ENCODE data around the gene RASGEF1C.

RASGEF1C gene

DNA sequence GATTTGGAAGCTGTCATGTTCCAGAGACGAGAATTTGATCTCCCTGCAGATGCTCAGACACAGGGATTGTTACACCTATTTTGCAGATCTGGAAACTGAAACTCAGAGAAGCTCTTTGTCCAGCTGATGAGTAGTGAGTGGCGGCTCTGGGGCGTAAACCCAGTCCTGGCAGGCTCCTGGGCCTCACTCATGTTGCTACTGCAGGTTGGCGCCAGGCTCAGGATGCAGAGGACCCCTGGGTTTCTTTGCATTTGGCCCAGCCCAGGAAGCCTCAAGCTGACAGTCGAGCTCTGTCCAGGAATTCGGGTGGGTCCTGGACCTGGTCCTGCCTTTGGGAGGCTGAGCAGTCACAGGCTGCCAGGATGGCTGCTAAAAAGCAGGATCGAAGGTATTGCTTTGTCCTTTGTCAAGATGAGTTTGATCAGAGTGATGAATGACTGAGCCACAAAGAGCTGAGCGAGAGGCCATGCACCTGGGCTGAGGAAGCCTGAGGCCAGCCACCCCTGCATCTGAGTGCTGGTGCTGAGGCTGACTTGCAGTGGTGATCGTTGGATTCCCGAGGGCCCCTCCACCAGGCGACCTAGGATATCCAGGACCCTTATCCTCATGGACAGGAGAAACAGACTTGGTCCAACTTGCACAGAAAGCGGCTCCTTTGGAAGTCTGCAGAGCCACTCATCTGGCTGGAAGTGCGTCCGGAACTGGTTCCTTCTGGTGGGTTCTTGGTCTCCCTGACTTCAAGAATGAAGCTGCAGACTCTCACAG lies 129.1 kb downstream of the RASGEF1C start:
- no peak for DNase-seq

DNA sequence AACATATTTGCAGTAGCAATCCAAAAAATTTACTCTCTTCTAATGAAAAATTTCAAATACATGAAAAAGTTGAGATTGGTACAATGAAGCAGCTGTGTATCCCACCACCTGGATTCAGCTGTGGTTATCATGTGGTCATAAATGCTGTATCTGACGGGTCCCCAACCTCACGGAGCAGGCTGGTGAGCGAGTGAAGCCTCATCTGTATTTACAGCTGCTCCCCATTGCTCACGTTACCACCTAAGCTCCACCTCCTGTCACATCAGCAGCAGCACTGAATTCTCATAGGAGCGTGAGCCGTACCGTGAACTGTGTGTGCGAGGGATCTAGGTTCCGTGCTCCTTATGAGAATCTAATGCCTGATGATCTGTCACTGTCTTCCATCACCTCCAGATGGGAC lies 130.7 kb downstream of the RASGEF1C start:
- no peak for DNase-seq

DNA sequence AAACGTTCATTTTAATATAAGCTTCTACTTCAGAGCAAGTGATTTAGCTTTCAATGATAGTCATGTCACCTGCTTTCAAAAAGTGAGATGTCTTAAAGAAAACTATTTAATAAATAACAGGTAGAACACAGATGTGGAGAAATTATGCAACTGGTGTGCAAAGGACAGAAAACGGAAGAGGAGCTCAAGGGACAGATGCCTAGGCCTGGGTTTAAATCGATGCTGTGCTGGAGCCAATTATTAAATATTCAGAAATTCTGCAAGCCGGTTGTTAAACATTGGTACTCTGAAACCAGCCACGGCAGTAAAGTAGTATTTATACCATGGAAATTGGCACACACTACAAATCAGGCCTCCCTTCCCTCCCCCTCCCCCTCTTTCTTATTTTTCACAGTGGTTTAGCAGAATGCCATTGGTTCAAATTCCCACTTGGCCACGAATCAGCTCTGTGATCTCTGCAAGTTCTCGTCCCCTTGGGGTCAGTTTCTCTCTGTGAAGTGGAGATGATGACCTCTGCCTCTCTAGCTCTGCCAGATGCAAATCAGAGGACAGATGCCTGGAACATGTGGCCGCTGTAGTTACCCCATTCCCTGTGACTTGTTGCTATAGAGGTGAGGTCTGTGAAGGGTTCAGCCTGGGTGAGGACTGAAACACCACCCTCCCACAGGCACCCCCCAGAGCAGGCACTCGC lies 131.3 kb downstream of the RASGEF1C start:
- no peak for DNase-seq

DNA sequence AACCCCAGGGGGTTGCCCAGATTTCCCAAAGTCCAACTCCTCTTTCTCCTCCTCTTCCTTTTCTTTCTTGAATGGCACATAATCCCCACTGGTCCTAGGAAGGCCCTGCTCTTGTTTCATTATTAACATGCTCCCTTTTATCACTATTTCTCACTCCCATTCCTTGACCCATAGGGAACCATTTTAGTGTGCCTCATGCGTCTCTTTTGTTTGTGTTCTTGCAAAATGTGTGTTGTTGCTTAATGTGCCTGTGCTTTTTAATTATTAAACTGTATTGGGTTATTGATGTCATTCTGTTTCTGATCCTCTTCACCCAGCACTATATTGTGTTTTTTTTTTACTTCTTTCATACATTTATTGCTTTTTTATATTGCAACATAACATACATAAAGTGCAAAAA lies 133.3 kb downstream of the RASGEF1C start:
- no peak for DNase-seq

DNA sequence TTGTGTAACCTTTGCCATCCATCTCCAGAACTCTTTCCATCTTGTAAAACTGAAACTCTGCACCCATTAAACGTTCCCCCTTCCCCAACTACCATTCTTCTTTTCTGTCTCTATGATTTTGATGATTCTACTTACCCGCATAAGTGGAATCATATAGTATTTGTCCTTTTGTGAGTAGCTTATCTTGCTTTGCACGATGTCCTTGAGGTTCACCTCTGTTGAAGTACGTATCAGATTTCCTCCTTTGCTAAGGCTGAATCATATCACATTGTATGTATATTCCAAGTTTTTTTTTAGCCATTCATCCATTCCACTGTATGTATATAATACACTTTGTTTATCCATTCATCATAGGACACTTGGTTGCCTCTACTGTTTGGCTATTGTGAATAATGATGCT lies 134.5 kb downstream of the RASGEF1C start:
- DNase-seq = no peak

DNA sequence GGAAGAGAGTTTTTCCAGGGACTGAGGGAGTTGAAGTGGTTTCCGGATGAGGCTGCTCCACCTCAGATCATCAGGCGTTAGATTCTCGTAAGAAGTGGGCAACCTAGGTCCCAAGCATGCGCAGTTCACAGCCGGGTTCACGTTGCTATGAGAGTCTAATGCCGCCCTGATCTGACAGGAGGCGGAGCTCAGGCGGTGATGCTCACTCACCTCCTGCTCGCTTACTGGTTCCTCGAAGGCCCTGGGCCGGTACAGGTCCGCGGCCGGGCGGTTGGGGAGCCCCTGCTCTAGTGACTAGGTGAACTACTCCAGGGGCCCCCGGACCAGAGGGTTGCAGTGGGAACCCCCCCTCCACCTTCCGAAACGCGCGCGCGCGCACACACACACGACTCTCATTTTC lies 136.5 kb downstream of the RASGEF1C start:
- no peak for DNase-seq

DNA sequence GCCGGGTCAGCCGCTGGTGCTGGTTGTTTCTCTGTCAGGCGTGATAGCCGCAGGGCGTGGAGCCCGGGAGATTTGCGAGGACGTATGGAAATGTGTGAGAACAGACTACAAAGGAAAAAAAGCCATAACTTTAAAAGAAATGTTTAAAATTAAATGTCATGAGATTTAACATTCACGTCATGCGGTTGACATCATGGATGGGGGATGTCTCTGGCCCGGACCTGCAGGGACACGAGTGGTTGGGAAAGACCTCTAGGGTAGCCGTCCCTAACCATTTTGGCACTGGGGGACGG lies 136.8 kb downstream of the RASGEF1C start:
- no peak for DNase-seq

DNA sequence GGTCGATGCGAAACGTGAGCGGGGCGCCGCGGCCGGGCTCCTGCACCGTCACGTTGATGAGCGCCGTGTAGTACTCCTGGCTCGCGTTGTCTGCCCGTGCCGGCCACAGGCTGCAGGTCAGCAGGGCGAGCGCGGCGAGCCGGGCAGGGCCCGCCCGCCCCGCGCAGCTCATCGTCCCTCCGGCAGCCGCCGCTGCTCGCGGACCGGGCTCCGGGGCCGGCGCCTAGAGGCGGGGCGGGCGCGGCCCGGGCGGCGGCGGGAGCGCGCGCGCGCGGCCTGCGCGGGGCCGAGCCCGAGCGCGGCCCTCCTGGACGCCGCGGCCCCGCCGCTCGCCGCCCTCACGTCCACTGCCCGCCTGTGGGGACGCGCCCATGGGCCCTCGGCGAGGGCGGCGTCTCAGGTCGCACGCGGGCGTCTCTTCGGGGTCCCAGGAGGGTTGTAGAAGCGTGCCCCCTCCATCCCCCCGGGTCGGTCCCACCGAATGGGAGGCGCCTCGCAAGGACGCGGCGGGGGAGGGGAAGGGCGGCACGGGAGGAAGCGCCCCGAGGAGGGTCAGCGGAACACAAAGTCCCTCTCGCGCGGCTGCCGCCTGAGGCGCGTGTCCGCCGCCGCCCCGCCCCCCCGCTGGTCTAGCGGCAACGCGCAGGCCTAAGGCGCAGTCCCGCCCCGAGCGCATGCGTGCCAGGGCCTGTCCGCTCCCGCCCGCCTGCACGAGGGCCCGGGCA lies 137.3 kb downstream of the RASGEF1C start, which contains the start of gene RNF130:
Gene RNF130, minus strand, starts transcription at position 229 of the 725 bp plus-strand sequence. Its CDS starts 57 bp downstream, at position 172.
- peak; percentile 79 for DNase-seq

DNA sequence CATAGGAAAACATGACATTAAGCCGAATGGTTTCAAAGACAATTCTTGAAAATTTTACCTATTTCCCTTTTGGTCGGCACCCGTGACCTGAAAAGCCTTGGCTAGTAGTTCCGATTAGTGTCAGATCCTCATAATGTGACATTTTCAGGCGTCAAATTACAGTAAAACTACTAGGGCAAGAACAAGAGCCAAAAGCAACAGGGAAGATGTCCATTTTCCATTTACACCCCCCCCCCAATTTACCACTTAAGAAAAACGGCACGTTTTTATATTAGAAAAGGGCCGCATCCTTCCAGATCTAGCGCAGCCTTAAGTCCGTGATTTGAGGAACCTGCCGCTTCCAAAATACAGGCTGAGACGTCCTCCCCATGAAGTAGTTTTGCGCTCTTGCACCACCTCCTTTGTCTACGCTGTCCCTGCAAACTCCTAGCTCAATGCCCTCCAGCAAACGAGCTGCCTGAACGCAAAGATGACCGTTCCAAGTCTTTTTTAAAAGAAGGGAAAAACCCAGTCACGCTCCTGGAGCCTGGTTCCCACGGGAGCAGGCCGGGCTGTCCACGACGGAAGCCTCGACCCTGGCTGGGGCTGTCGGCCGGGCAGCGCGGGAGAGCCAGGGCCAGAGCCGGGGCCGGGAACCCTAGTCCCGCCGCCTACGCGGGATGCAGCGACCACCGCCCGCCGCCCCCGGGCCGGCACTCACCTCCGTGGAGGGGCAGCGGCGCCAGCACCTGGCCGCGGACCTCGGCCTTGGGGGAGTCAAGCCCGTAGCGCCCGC lies 138.1 kb downstream of the RASGEF1C start:
- DNase-seq = peak; percentile 55

DNA sequence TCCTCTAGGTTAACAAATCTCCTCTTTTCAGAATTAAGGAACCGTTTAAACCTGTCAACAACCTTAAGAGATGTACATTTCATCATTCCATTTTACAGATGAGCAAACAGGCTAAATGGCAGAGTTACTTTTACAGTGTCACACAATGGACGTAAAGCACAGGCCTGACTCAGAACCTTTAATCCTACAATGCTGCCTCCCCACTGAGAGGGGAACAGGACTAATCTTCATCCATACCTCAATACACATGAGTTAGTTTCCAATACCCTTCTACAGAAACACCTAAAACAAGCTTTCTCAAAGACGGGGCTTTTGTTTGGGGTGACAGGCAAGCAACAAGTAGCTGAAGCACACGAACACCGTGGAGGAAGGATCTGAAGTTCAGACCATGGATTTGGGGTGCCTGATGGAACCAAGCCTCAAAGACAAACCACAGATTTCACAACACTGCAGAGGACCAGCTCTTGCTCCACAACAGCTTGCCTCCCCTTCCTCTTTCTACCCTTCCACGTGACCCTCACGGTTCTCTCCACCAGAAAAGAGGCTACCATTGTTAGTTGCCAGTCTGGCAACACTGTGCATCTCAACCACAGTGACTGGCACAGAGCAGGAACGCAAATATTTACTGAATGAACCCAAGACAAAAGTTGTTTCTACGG lies 139.3 kb downstream of the RASGEF1C start:
- peak; percentile 96 for DNase-seq

DNA sequence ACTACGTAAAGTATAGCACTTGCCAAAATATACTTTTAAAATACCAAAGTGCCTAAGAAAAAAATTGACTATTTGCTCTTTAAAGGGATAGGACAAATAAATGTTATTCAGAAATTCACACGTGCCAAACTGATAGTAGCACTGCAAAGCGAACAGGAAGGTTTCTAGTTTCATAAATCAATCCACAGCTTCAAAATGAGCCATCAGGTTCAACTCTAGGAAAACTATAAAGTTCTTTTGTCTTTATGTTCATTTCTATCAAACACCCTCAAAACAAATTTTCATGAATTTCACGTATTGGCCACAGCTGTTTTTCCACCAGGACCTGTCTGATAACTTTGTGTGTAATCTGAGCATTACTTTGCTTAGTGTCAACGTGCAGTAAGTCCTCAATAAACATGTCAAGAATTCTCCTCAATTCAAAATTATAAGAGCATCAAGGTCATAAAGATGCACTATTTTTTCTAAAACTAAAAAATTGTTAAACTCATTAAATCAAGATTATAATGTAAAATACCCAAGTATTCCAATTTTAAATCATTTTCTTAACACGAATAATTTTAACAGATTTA lies 140.4 kb downstream of the RASGEF1C start:
- no peak for DNase-seq

DNA sequence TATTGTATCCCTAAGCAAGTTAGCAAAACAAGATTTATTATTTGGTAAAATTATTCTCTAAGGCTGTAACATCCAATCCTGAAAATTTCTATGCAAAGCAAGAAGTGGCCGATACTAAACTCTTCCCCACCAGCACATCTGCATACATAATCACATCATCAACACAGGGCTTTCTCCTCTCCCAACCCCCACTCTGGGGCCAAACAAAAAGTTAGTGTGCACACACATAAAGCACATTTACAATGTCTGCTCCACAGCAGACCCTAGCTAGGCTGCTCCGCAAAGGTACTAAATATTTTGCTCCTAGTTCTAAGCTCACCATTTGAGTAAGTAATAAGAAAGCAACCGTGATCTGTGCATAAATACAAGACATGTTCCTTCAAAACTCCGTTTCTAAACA lies 141.0 kb downstream of the RASGEF1C start:
- no peak for DNase-seq

DNA sequence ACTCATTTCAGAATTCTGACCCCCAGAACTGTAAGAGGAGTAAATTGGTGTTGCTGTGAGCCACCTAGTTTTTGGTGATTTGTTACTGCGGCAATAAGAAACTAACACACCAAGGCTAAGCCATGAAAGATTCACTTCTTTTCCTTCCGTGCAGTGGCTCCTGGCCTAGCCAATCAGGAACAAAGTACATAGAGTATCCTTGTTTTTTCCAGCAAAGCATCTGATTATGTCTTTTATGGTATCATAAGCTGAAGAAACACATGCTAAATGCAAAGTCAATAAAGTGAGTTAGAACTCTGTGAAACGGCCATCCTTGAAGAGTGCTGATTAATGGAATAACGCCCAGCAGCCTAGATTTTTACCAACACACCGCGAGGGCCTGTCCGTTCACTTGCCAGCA lies 148.8 kb downstream of the RASGEF1C start:
- no peak for DNase-seq

DNA sequence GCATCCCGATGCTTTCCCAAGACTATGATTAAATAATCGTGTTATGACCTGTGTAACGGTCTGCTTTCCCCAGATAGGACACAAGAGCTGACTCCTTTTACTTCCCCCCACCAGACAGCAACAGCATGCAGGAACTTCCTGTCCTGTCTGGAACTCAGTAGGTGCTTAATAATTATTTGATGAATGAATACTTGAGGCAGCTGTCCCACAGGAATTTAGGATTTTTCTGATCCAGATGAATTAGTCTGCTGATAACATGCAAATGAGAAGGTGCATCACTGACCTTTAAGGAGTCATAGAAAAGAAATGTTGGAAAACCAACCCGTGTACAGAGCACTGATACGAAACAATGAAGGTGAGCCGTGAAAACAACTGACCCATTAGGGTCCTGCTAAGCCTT lies 149.7 kb downstream of the RASGEF1C start:
- no peak for DNase-seq

DNA sequence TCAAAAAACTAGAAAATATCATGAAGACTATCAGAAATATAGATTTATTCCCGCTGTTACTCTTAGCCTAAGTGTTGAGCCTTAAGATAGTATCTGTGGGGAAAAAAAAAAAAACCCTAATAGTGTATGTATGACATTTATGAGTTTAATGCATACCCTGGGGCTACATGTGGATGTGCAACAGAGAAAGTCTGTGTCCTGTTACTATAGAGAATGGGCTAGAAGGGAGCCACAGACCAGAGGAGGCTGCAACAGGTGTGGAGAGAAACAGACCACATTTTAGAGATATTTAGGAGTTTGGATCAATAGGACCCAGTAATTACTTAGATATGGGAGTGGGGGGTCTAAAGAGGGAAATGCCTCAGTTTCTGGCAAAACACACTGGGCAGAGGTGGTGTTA lies 152.9 kb downstream of the RASGEF1C start:
- DNase-seq = no peak

DNA sequence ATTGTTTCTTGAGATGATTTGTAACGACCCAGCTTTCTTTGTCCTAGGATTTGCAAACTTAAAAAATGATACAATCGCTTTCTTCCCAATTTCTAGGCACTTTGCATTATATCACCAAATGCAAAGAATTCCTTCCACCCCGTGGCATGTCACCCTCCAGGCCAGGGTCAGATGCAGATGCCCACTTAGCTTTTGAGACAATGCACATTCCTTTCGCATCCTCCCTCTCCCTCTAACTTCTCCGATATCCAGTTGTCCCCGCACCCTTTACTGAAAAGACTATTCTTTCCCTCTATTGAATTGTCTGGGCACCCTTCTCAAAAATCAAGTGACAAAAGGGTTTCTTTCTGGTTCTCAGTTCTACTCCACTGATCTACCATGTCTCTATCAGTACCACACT lies 154.8 kb downstream of the RASGEF1C start:
- no peak for DNase-seq

DNA sequence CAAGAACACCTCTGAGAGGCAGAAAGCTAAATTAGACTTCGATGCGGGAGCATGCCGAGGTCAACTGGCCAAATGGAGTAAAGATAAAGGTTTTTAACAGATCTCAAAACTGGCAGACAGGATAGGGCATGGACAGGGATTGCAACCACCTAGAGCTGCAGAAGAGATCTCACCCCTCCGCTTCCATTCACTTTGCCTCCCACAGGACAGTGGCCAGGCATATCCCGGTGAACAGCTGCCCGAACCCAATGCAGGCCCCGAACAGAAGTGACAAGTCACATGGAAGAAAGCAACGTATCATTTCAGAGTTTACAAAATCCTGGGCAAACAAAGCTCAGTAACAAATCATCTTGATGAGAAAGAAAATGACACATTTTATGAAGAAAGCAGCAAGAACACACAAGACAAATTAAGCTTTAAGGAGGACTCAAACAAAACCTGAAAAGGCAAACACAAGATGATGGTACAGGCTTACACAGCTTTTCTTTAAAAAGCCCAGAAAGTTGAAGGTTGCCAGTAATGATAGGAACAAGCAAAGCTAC lies 155.9 kb downstream of the RASGEF1C start:
- DNase-seq = no peak

DNA sequence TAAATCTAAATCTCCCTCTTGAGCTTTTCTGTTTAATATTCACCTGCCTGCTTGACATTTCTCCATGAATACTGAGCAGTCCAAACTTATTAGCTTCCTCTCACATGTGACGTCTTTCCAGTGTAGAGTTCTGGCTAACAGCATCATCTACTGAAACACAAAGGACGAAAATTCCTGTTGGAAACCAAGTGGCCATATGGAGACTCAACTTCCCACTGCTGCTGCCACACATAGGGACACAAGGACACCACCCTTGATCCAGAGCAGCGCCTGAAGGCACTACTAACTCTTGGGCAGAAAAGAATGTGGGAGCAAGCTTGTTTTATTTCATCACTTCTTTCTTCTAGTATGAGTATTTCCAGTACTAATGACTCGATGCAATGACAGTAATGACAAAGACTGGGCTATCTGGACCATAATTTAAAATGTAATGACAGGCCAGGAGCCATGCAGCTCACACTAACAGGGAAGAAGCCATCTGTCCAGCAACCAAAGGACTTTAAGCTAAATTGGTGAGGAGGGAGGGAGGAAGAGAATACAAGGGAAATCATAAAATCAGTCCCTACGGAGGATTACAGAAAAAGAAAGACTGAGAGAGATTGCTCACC lies 156.7 kb downstream of the RASGEF1C start:
- DNase-seq = no peak
